OCI-LY7 (cell line): ENCODE measurements around the gene HES2.

Experiments
- EZH2phosphoT487 ChIP-seq: fragments of 200-600 bp; sonication (generic); IDR thresholded peaks from 2 replicates; pipeline ENCODE4 v1.6.1; 2018; ENCODE audit warnings: low read depth, borderline replicate concordance, mild to moderate bottlenecking, mixed run types, antibody characterized with exemption, low read length, moderate library complexity, mixed read lengths
- TF ChIP-seq, protein P1 (sequence below): fragments of 200-600 bp; sonication (generic); conservative IDR thresholded peaks from 2 replicates; pipeline ENCODE4 v1.5.1; 2014; ENCODE audit warnings: mild to moderate bottlenecking, antibody characterized with exemption, low read length, moderate library complexity, mixed read lengths

DNA sequence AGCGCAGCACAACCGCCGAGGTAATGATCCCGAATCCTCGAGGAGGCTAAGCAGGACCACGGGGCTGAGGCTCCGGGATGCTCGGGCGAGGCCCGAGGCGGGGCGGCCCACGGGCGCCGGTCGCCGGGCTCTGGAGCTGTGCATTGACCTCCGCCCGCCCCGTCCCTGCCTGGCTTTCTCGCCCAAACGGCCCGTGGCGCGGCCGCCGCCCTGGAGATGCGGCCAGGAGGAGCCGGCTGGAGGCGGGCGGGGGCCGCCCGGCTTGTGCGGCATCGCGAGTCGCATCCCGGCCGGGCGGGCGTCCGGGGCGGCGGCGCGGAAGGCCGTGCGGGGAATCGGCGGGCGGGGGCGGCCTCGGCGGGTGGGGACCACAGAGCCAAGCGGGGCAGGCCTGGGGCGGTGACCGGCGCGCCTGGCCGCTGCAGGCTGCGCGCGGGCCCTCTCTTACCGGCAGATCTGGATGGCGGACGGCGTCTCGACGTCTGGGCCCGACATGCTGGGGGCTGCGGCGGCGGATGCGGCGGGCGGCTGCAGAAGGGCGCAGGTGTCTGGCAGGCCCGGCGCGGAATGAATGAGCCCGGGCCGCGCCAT, 26.8 kb downstream of the HES2 start:
- TF ChIP-seq, protein P1, sequence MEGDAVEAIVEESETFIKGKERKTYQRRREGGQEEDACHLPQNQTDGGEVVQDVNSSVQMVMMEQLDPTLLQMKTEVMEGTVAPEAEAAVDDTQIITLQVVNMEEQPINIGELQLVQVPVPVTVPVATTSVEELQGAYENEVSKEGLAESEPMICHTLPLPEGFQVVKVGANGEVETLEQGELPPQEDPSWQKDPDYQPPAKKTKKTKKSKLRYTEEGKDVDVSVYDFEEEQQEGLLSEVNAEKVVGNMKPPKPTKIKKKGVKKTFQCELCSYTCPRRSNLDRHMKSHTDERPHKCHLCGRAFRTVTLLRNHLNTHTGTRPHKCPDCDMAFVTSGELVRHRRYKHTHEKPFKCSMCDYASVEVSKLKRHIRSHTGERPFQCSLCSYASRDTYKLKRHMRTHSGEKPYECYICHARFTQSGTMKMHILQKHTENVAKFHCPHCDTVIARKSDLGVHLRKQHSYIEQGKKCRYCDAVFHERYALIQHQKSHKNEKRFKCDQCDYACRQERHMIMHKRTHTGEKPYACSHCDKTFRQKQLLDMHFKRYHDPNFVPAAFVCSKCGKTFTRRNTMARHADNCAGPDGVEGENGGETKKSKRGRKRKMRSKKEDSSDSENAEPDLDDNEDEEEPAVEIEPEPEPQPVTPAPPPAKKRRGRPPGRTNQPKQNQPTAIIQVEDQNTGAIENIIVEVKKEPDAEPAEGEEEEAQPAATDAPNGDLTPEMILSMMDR, result no peak
- TF ChIP-seq EZH2phosphoT487, result no peak
